Thymus (tissue), 14 donors: ENCODE results near the gene ADM. TPM values are rescaled to one million over a fixed set of nuclear protein-coding genes. Genes with fewer than 3 reads are reported as not detected.
A peak's percentile ranks its signal among the peaks of the same experiment; 100 is the strongest.
"Not testable (repeated sequence)": the region's sequence is repeated elsewhere in the genome, so short reads cannot be mapped to it uniquely, and the experiment has no call there.

ENCODE experiments used
- DNase-seq, 9 donors: peaks; one replicate each; pipeline ENCODE4 v3.0.0-alpha.2; 2013; ENCODE audit warnings: low spot score in 9 of 9, low read depth in 6 of 9, missing footprints in 1 of 9
- H3K27ac ChIP-seq, 2 donors: one replicate each; pipeline ENCODE4 v1.5.1; 2013; ENCODE audit warnings: control low read depth in 1 of 2, low read depth in 1 of 2, low read length in 1 of 2, mild to moderate bottlenecking in 1 of 2, moderate library complexity in 1 of 2
- H3K27me3 ChIP-seq, 2 donors: one replicate each; pipeline ENCODE4 v1.5.1; 2013; ENCODE audit warnings: low read length in 1 of 2; ENCODE audit not compliant: control insufficient read depth in 2 of 2, insufficient read depth in 1 of 2
- H3K36me3 ChIP-seq, 2 donors: one replicate each; pipeline ENCODE4 v1.5.1; 2013; ENCODE audit warnings: low read length in 1 of 2, mild to moderate bottlenecking in 1 of 2, moderate library complexity in 1 of 2; ENCODE audit not compliant: control insufficient read depth in 2 of 2, insufficient read depth in 2 of 2
- H3K4me1 ChIP-seq, 2 donors: one replicate each; pipeline ENCODE4 v1.5.1; 2013; ENCODE audit warnings: low read length in 2 of 2; ENCODE audit not compliant: control insufficient read depth in 2 of 2, insufficient read depth in 2 of 2
- H3K4me3 ChIP-seq, 2 donors: one replicate each; pipeline ENCODE4 v1.5.1; 2013; ENCODE audit warnings: low read length in 2 of 2, control low read depth in 1 of 2, mild to moderate bottlenecking in 1 of 2
- H3K9me3 ChIP-seq, 2 donors: one replicate each; pipeline ENCODE4 v1.5.1; 2013; ENCODE audit warnings: low read length in 1 of 2, mild to moderate bottlenecking in 1 of 2; ENCODE audit not compliant: control insufficient read depth in 2 of 2, insufficient read depth in 1 of 2
- whole genome bisulfite sequencing: extraction: QIAGEN DNeasy Blood & Tissue Kit; methylation state at CpG from one replicate; pipeline ENCODE4 v1.1.7; 2013; 5-methylcytosine and 5-hydroxymethylcytosine counted together
- long read RNA-seq, 10 donors: transcript quantifications; one replicate each; lab custom pipeline, GENCODE V29; 2026
- polyA plus RNA-seq: library from polyadenylated mRNA; stranded (reverse); fragments of 200-250 nt; gene quantifications from one replicate; pipeline ENCODE4 v1.2.3, GENCODE V29; 2013
- total RNA-seq: library from RNA; stranded (reverse); fragments of 120-200 nt; gene quantifications from one replicate; pipeline ENCODE4 v1.2.4, GENCODE V29; 2013
- donor health status: healthy.

Gene ADM, protein sequence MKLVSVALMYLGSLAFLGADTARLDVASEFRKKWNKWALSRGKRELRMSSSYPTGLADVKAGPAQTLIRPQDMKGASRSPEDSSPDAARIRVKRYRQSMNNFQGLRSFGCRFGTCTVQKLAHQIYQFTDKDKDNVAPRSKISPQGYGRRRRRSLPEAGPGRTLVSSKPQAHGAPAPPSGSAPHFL
- 4.7 TPM for total RNA-seq
- polyA plus RNA-seq: 37.4 TPM
- long read RNA-seq, donor 1: 0 reads
- long read RNA-seq, donor 2: 0 reads
- long read RNA-seq, donor 3, partial matches to known transcripts: 0 of 2 reads
- long read RNA-seq, donor 3, other reads (novel, unspliced or antisense): 0 of 2 reads
- long read RNA-seq, donor 4, partial matches to known transcripts: 0 of 1 reads
- long read RNA-seq, donor 4, other reads (novel, unspliced or antisense): 0 of 1 reads
- long read RNA-seq, donor 5, partial matches to known transcripts: 0 of 1 reads
- long read RNA-seq, donor 5, other reads (novel, unspliced or antisense): 0 of 1 reads
- long read RNA-seq, donor 6, partial matches to known transcripts: 0 of 2 reads
- long read RNA-seq, donor 6, other reads (novel, unspliced or antisense): 0 of 2 reads
- long read RNA-seq, donor 7, partial matches to known transcripts: 0 of 2 reads
- long read RNA-seq, donor 7, other reads (novel, unspliced or antisense): 0 of 2 reads
- long read RNA-seq, donor 8: 0 reads
- long read RNA-seq, donor 9, partial matches to known transcripts: 0 of 1 reads
- long read RNA-seq, donor 9, other reads (novel, unspliced or antisense): 0 of 1 reads
- long read RNA-seq, donor 10: 0 reads

- Histone ChIP-seq H3K9me3 (peaks cover 0 to 10% of the 10 kb centered on the region in 2 donors), H3K36me3 (no peaks in the 10 kb centered on the region), H3K27me3 (peaks cover 51 to 79% of the 10 kb centered on the region in 2 donors), H3K4me1 (peaks cover 41 to 64% of the 10 kb centered on the region in 2 donors), H3K27ac (peak within 1 kb of the TSS in 1 of 2 donors; percentile 40), H3K4me3 (peak within 1 kb of the TSS; percentile 56 to 62)
- DNase-seq: peak in 2 of 9 donors; percentile 25 to 52
- under 1% methylated on average over 48 of the region's 48 CpGs for WGBS
Measured at GRCh38 chr11:10304495-10305261, at the start of gene ADM. Gene ADM (plus strand): TSS chr11:10305073. CDS start chr11:10305701, 628 bp downstream.

DNA sequence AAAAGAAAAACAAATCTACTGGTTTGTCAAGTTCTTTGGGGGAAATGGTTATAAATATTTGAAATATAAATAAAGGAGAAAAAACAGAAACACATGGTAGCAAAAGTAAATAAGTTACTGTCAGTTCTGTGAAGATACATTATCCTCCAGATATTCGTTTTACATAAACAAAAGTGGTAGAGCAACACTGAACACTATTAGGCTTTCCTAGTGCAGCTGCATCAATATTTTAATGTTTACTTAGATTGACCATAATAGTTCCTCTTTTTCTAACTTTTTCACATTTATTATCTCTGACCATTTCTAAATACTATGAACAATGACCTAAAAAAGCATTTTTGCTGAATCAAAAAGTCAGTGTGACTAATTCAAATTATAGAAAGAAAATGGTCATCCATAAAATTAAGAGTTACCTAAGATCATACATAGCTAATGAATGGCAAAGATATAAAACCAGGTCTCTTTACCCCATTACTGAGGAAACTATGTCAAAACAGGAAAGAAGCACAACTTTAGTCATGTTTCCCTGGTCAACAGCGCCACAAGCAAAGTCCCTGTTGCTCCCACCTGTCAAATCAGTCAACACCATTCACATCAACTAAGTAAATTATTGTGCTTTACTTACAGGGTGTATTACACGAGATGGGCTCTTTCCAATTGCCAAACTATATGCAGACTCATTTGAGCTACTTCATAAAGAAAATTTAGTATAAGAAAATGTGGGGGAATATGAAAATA lies 49.3 kb upstream of the ADM start:
- DNase-seq: no peak
- Histone ChIP-seq H3K36me3 (no peaks in the 10 kb centered on the region), H3K4me1 (no peaks in the 10 kb centered on the region), H3K27me3 (no peaks in the 10 kb centered on the region), H3K9me3 (no peaks in the 10 kb centered on the region), H3K4me3 (no peak overlapping the region), H3K27ac (no peak overlapping the region)
- 87% methylated on average over 3 of the region's 3 CpGs for WGBS

DNA sequence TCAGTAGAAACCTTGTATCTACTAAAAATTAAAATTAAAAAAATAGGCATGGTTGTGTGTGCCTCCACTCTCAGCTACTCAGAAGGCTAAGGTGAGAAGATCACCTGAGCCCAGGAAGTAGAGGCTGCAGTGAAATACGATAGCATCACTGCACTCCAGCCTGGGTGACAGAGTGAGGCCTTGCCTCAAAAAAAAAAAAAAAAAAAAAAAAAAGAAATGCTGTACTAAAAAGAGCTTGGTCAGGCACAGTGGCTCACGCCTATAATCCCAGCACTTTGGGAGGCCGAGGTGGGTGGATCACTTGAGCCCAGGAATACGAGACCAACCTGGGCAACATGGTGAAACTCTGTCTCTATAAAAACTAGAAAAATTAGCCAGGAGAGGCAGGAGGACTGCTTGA lies 47.4 kb upstream of the ADM start:
- H3K27me3 ChIP-seq: no peaks in the 10 kb centered on the region
- no peak for DNase-seq
- 86% methylated on average over 4 of the region's 4 CpGs for WGBS
- H3K36me3 ChIP-seq: no peaks in the 10 kb centered on the region
- no peaks in the 10 kb centered on the region for H3K4me1 ChIP-seq
- no peak overlapping the region for H3K27ac ChIP-seq
- no peaks in the 10 kb centered on the region for H3K9me3 ChIP-seq
- no peak overlapping the region for H3K4me3 ChIP-seq

GRCh38 chr11:10261821-10262220 lies 43.1 kb upstream of the ADM start:
- H3K4me3 ChIP-seq: no peak overlapping the region
- H3K4me1 ChIP-seq: no peaks in the 10 kb centered on the region
- H3K36me3 ChIP-seq: no peaks in the 10 kb centered on the region
- DNase-seq: no peak
- no peaks in the 10 kb centered on the region for H3K27me3 ChIP-seq
- H3K27ac ChIP-seq: no peak overlapping the region
- no peaks in the 10 kb centered on the region for H3K9me3 ChIP-seq

DNA sequence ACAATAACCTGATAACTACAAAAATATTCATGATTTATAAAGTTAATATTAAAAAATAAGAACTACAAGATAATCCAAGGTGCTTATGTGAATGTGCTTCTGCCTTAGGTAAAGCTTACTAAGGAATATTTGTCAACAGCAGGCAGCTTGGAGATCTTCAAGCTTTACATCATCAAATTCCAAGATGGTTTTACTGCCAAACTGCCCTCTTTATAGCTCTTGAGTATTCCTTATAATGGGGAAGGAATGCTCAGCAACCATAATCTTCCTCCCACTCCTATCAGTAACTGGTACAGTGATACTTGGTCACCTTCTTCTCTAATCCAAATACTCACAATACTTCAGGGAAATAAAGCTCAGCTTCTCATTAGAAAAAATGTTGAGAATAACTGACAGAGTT lies 40.9 kb upstream of the ADM start:
- Histone ChIP-seq H3K4me3 (no peak overlapping the region), H3K9me3 (no peaks in the 10 kb centered on the region), H3K27ac (no peak overlapping the region), H3K4me1 (no peaks in the 10 kb centered on the region), H3K27me3 (no peaks in the 10 kb centered on the region), H3K36me3 (no peaks in the 10 kb centered on the region)
- no peak for DNase-seq

DNA sequence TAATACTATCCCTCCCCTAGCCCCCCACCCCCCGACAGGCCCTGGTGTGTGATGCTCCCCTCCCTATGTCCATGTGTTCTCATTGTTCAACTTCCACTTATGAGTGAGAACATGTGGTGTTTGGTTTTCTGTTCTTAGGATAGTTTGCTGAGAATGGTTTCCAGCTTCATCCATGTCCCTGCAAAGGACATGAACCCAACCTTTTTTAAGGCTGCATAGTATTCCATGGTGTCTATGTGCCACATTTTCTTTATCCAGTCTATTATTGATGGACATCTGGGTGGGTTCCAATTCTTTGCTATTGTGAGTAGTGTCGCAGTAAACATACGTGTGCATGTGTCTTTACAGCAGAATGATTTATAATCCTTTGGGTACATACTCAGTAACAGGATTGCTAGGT lies 40.2 kb upstream of the ADM start:
- H3K4me1 ChIP-seq, H3K9me3 ChIP-seq, H3K27ac ChIP-seq, H3K4me3 ChIP-seq, H3K27me3 ChIP-seq, H3K36me3 ChIP-seq, DNase-seq: not testable (repeated sequence)
- 98% methylated on average over 3 of the region's 3 CpGs for WGBS

- Histone ChIP-seq H3K27ac (no peak overlapping the region), H3K4me3 (no peak overlapping the region), H3K9me3 (no peaks in the 10 kb centered on the region), H3K4me1 (no peaks in the 10 kb centered on the region), H3K36me3 (no peaks in the 10 kb centered on the region), H3K27me3 (no peaks in the 10 kb centered on the region)
- 100% methylated on average over 3 of the region's 3 CpGs for WGBS
- DNase-seq: no peak
Measured at GRCh38 chr11:10265936-10266335, 38.9 kb upstream of the ADM start.

- H3K27me3 ChIP-seq: no peaks in the 10 kb centered on the region
- H3K27ac ChIP-seq: no peak overlapping the region
- no peak for DNase-seq
- no peak overlapping the region for H3K4me3 ChIP-seq
- no peaks in the 10 kb centered on the region for H3K36me3 ChIP-seq
- no peaks in the 10 kb centered on the region for H3K4me1 ChIP-seq
- WGBS: 97% methylated on average over 3 of the region's 3 CpGs
- H3K9me3 ChIP-seq: no peaks in the 10 kb centered on the region
Measured at GRCh38 chr11:10267821-10268220, 37.1 kb upstream of the ADM start.
